Measurements from ENCODE around the gene KIF15. TPM values are rescaled to one million over a fixed set of nuclear protein-coding genes. Genes with fewer than 3 reads are reported as not detected.

Gene KIF15
- total RNA-seq, 2 donors from 2014 or later = 0.42 to 2.4 TPM

GRCh38 chr3:44867421-44868111 lies 106.0 kb downstream of the KIF15 start:
- DNase-seq (ENCODE audit: low spot score) (no peak), ATAC-seq (ENCODE audit: insufficient number of reproducible peaks, low FRiP score, low read depth) (no peak)
- H3K36me3 ChIP-seq = no peaks in the 10 kb centered on the region
- TF ChIP-seq CTCF (IDR thresholded peaks at IDR 0.05) = no peak
- H3K4me3 ChIP-seq = no peak overlapping the region
- peaks cover 3% of the 10 kb centered on the region in 2 donors for H3K4me1 ChIP-seq (ENCODE audit: control insufficient read depth in 1 of 2, low read depth in 2 of 2)
- H3K27ac ChIP-seq = no peak overlapping the region
- H3K9me3 ChIP-seq = no peaks in the 10 kb centered on the region
- H3K27me3 ChIP-seq (replicated peaks; ENCODE audit: insufficient read depth) = no peaks in the 10 kb centered on the region

- Histone ChIP-seq H3K27me3 (replicated peaks; ENCODE audit: insufficient read depth) (no peaks in the 10 kb centered on the region), H3K27ac (no peak overlapping the region), H3K4me3 (no peak overlapping the region), H3K36me3 (no peaks in the 10 kb centered on the region), H3K4me1 (ENCODE audit: control insufficient read depth in 1 of 2, low read depth in 2 of 2) (no peaks in the 10 kb centered on the region), H3K9me3 (no peaks in the 10 kb centered on the region)
- ATAC-seq (ENCODE audit: insufficient number of reproducible peaks, low FRiP score, low read depth) (no peak), DNase-seq (ENCODE audit: low spot score) (no peak)
- no peak for TF ChIP-seq CTCF (IDR thresholded peaks at IDR 0.05)
Observed at GRCh38 chr3:44870375-44871061, 108.9 kb downstream of the KIF15 start.

GRCh38 chr3:44874308-44874707 lies 112.7 kb downstream of the KIF15 start, which contains the start of gene TGM4:
TGM4 (plus strand) TSS chr3:44874608; CDS start chr3:44874679, 71 bp downstream.
- no peak for DNase-seq (ENCODE audit: low spot score)
- no peaks in the 10 kb centered on the region for H3K9me3 ChIP-seq
- H3K4me3 ChIP-seq = no peak within 1 kb of the TSS
- no peak for TF ChIP-seq CTCF (IDR thresholded peaks at IDR 0.05)
- H3K4me1 ChIP-seq (ENCODE audit: control insufficient read depth in 1 of 2, low read depth in 2 of 2) = no peaks in the 10 kb centered on the region
- no peaks in the 10 kb centered on the region for H3K36me3 ChIP-seq
- H3K27me3 ChIP-seq (replicated peaks; ENCODE audit: insufficient read depth) = no peaks in the 10 kb centered on the region
- ATAC-seq (ENCODE audit: insufficient number of reproducible peaks, low FRiP score, low read depth) = no peak
- no peak within 1 kb of the TSS for H3K27ac ChIP-seq

- Histone ChIP-seq H3K4me1 (ENCODE audit: control insufficient read depth in 1 of 2, low read depth in 2 of 2) (no peaks in the 10 kb centered on the region), H3K9me3 (no peaks in the 10 kb centered on the region), H3K27me3 (replicated peaks; ENCODE audit: insufficient read depth) (no peaks in the 10 kb centered on the region), H3K36me3 (no peaks in the 10 kb centered on the region), H3K4me3 (no peak overlapping the region), H3K27ac (no peak overlapping the region)
- TF ChIP-seq CTCF (IDR thresholded peaks at IDR 0.05) = no peak
- no peak for ATAC-seq (ENCODE audit: insufficient number of reproducible peaks, low FRiP score, low read depth)
- no peak for DNase-seq (ENCODE audit: low spot score)
Observed at GRCh38 chr3:44875596-44875995, 114.0 kb downstream of the KIF15 start.

GRCh38 chr3:44877333-44877732 lies 115.7 kb downstream of the KIF15 start:
- Histone ChIP-seq H3K4me3 (no peak overlapping the region), H3K27ac (no peak overlapping the region), H3K36me3 (no peaks in the 10 kb centered on the region), H3K27me3 (replicated peaks; ENCODE audit: insufficient read depth) (no peaks in the 10 kb centered on the region), H3K4me1 (ENCODE audit: control insufficient read depth in 1 of 2, low read depth in 2 of 2) (no peaks in the 10 kb centered on the region), H3K9me3 (no peaks in the 10 kb centered on the region)
- DNase-seq (ENCODE audit: low spot score) (no peak), ATAC-seq (ENCODE audit: insufficient number of reproducible peaks, low FRiP score, low read depth) (no peak)
- no peak for TF ChIP-seq CTCF (IDR thresholded peaks at IDR 0.05)
